ENCODE results near the gene HTR6.
"Not testable (repeated sequence)": the region's sequence is repeated elsewhere in the genome, so short reads cannot be mapped to it uniquely, and the experiment has no call there.

The HTR6 gene

GRCh38 chr1:19664453-19665185 is at the start of gene HTR6:
HTR6 (plus strand) TSS chr1:19664875; CDS start chr1:19665754, 879 bp downstream.
- DNase-seq (ENCODE audit: low read depth in 2 of 2), result no peak

- no peak for DNase-seq (ENCODE audit: low read depth in 2 of 2)
Measured at GRCh38 chr1:19615438-19615837, 49.2 kb upstream of the HTR6 start.

- DNase-seq (ENCODE audit: low read depth in 2 of 2), result no peak
Measured at GRCh38 chr1:19616489-19616888, 48.2 kb upstream of the HTR6 start.

- no peak for DNase-seq (ENCODE audit: low read depth in 2 of 2)
Measured at GRCh38 chr1:19617376-19617775, 47.3 kb upstream of the HTR6 start.

GRCh38 chr1:19618428-19618827 is 46.2 kb upstream of the HTR6 start:
- DNase-seq (ENCODE audit: low read depth in 2 of 2), result no peak

- DNase-seq (ENCODE audit: low read depth in 2 of 2), result no peak
Measured at GRCh38 chr1:19619697-19620384, 44.8 kb upstream of the HTR6 start.

- DNase-seq (ENCODE audit: low read depth in 2 of 2), result no peak
Measured at GRCh38 chr1:19620786-19621185, 43.9 kb upstream of the HTR6 start.

GRCh38 chr1:19621274-19621950 is 43.3 kb upstream of the HTR6 start:
- no peak for DNase-seq (ENCODE audit: low read depth in 2 of 2)

GRCh38 chr1:19622204-19622603 is 42.5 kb upstream of the HTR6 start:
- no peak for DNase-seq (ENCODE audit: low read depth in 2 of 2)

GRCh38 chr1:19623523-19623922 is 41.2 kb upstream of the HTR6 start:
- DNase-seq (ENCODE audit: low read depth in 2 of 2), result no peak

- DNase-seq (ENCODE audit: low read depth in 2 of 2), result no peak
Measured at GRCh38 chr1:19625291-19625937, 39.3 kb upstream of the HTR6 start.

- no peak for DNase-seq (ENCODE audit: low read depth in 2 of 2)
Measured at GRCh38 chr1:19628879-19629278, 35.8 kb upstream of the HTR6 start.

GRCh38 chr1:19629357-19629756 is 35.3 kb upstream of the HTR6 start:
- DNase-seq (ENCODE audit: low read depth in 2 of 2), result no peak

- not testable (repeated sequence) for DNase-seq (ENCODE audit: low read depth in 2 of 2)
Measured at GRCh38 chr1:19630192-19630591, 34.5 kb upstream of the HTR6 start.

GRCh38 chr1:19630720-19631395 is 33.8 kb upstream of the HTR6 start:
- no peak for DNase-seq (ENCODE audit: low read depth in 2 of 2)

GRCh38 chr1:19632211-19632610 is 32.5 kb upstream of the HTR6 start:
- no peak for DNase-seq (ENCODE audit: low read depth in 2 of 2)

- no peak for DNase-seq (ENCODE audit: low read depth in 2 of 2)
Measured at GRCh38 chr1:19633106-19633505, 31.6 kb upstream of the HTR6 start.

GRCh38 chr1:19635064-19635463 is 29.6 kb upstream of the HTR6 start:
- DNase-seq (ENCODE audit: low read depth in 2 of 2), result not testable (repeated sequence)

GRCh38 chr1:19635646-19636045 is 29.0 kb upstream of the HTR6 start:
- no peak for DNase-seq (ENCODE audit: low read depth in 2 of 2)

GRCh38 chr1:19636065-19636464 is 28.6 kb upstream of the HTR6 start:
- DNase-seq (ENCODE audit: low read depth in 2 of 2), result no peak

GRCh38 chr1:19636749-19637148 is 27.9 kb upstream of the HTR6 start:
- DNase-seq (ENCODE audit: low read depth in 2 of 2), result not testable (repeated sequence)

GRCh38 chr1:19637606-19638005 is 27.1 kb upstream of the HTR6 start:
- DNase-seq (ENCODE audit: low read depth in 2 of 2), result no peak

Measured in stimulated activated CD8-positive, alpha-beta memory T cell treated with anti-CD3 and anti-CD28 coated beads, Interleukin-7, amount 100 ng/mL, for 4 hours (primary cell).